Stimulated activated naive CD4-positive, alpha-beta T cell treated with Interleukin-2 at 50 U/mL for 16 hours (primary cell): ENCODE measurements around the gene MRTFA.

Source experiments
- DNase-seq: peaks from one replicate; lab custom pipeline; 2025; lab: John Stamatoyannopoulos, UW

Gene MRTFA

GRCh38 chr22:40463017-40463631, 173.4 kb downstream of the MRTFA start:
- DNase-seq, result peak; percentile 30

- DNase-seq, result peak; percentile 2
These were observed 174.1 kb downstream of the MRTFA start for GRCh38 chr22:40462195-40462984.

GRCh38 chr22:40453671-40454070, 182.8 kb downstream of the MRTFA start:
- no peak for DNase-seq

GRCh38 chr22:40452730-40453487, 183.6 kb downstream of the MRTFA start:
- no peak for DNase-seq

GRCh38 chr22:40451210-40451609, 185.3 kb downstream of the MRTFA start:
- DNase-seq, result no peak

- no peak for DNase-seq
These were observed 185.9 kb downstream of the MRTFA start for GRCh38 chr22:40450616-40451015.

GRCh38 chr22:40449676-40450035, 186.9 kb downstream of the MRTFA start:
- DNase-seq, result no peak

GRCh38 chr22:40446203-40446602, 190.3 kb downstream of the MRTFA start:
- no peak for DNase-seq

- no peak for DNase-seq
These were observed 192.2 kb downstream of the MRTFA start for GRCh38 chr22:40444178-40444831.

GRCh38 chr22:40443732-40444131, 192.8 kb downstream of the MRTFA start:
- no peak for DNase-seq

- DNase-seq, result no peak
These were observed 194.6 kb downstream of the MRTFA start for GRCh38 chr22:40441761-40442390.

- DNase-seq, result no peak
These were observed 199.8 kb downstream of the MRTFA start for GRCh38 chr22:40436505-40437431.

- no peak for DNase-seq
These were observed 201.8 kb downstream of the MRTFA start for GRCh38 chr22:40434745-40435144.

GRCh38 chr22:40434106-40434505, 202.4 kb downstream of the MRTFA start:
- no peak for DNase-seq

- DNase-seq, result no peak
These were observed 203.0 kb downstream of the MRTFA start for GRCh38 chr22:40433416-40434090.

- no peak for DNase-seq
These were observed 203.9 kb downstream of the MRTFA start for GRCh38 chr22:40432625-40433024.

- no peak for DNase-seq
These were observed 204.4 kb downstream of the MRTFA start for GRCh38 chr22:40432157-40432556.

GRCh38 chr22:40430991-40431390, 205.5 kb downstream of the MRTFA start:
- DNase-seq, result no peak

GRCh38 chr22:40429481-40429880, 207.0 kb downstream of the MRTFA start:
- no peak for DNase-seq

- DNase-seq, result no peak
These were observed 207.7 kb downstream of the MRTFA start for GRCh38 chr22:40428796-40429195.
